Measurements from ENCODE around the gene SEZ6L.

DNA sequence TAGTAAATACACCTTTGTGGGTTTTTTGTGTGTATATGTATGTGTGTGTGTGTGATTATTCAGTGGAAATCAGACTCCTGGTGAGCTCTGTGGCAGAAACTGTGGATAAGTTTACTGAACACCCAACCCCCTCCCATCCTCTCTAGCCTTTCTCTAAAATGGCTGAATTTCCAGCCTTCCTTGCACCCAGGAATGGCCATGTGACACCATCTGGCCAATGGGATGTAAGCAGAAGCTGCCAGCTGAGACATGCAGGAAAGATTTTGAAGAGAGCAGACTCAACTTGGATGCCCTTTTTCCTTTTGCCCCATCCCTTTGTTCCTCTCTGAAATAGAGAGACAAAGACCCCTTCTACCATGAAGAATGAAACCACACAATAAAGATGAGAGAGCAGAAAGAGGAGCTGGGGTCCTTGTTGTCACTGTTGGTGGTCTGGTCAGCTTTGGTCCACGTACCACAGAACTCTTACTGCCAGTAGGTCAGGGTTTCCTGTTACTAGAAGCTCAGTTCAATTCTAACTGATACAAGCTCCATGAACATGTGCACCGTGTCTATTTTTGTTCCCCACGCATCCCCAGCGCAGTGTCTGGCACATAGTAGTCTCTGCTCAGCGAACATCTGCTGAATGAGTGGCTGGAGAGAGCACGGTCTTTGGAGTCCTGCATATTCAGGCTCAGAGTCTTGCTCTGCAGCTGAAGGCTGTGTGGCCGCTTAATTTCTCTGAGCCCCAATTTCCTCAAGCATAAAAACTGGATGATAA is 57.5 kb downstream of the SEZ6L start:
- TF ChIP-seq, protein P1, sequence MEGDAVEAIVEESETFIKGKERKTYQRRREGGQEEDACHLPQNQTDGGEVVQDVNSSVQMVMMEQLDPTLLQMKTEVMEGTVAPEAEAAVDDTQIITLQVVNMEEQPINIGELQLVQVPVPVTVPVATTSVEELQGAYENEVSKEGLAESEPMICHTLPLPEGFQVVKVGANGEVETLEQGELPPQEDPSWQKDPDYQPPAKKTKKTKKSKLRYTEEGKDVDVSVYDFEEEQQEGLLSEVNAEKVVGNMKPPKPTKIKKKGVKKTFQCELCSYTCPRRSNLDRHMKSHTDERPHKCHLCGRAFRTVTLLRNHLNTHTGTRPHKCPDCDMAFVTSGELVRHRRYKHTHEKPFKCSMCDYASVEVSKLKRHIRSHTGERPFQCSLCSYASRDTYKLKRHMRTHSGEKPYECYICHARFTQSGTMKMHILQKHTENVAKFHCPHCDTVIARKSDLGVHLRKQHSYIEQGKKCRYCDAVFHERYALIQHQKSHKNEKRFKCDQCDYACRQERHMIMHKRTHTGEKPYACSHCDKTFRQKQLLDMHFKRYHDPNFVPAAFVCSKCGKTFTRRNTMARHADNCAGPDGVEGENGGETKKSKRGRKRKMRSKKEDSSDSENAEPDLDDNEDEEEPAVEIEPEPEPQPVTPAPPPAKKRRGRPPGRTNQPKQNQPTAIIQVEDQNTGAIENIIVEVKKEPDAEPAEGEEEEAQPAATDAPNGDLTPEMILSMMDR (conservative IDR thresholded peaks at IDR 0.05 in 1 of 2, IDR thresholded peaks at IDR 0.05 in 1 of 2; ENCODE audit: extremely low read depth in 1 of 2, insufficient read depth in 1 of 2, low read depth in 1 of 2, low read length in 2 of 2), result no peak
- TF ChIP-seq EZH2 (IDR thresholded peaks at IDR 0.05; ENCODE audit: borderline replicate concordance, low read length), result no peak
